Neural progenitor cell (in vitro differentiated cells): Measurements from ENCODE around the gene C1orf226.

ENCODE experiments used
- EZH2phosphoT487 ChIP-seq: fragments of 200-600 bp; sonication (generic); IDR thresholded peaks from 2 replicates; pipeline ENCODE4 v1.6.1; 2017; ENCODE audit warnings: antibody characterized with exemption
- TF ChIP-seq, protein P1 (sequence below): fragments of 200-600 bp; sonication (generic); IDR thresholded peaks from 2 replicates; pipeline ENCODE4 v1.5.1; 2017; ENCODE audit warnings: antibody characterized with exemption, mild to moderate bottlenecking

DNA sequence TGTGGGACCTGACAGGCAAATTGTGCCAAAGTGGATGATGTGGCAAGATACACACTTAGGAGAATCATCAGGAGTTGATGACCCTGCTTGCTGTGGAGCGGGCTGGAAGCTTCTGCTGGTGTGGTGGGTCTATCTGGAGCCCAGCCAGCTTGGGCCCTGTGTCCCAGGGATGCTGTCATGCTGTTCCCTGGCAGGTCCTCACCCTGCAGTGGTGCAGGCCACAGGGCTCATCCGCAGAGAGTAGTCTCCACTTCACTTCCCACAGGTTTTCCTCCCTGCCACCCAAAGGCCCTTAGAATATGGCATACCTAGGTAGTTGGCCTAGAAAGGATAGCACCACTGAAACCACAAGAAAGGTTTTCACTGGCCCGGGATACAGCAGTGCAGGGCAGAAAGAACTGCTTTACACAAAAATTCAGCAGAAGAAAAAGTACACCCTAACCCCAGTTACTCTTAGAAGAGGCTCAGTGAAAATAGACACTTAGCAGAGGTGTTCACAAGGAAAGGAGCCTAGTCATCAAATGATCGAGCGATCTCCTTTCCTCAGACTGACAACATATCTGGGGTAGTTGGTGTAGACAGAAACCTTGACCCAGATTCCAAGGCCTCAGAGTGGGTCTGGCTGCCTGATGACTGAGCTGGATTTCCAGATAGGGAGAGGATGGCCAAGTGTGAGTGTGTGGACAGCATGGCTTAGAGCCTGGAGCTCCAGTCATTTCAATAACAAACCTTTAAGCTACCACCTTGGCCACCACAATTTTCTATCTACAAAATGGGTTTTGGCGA lies 1.3 kb upstream of the C1orf226 start:
- TF ChIP-seq, protein P1, sequence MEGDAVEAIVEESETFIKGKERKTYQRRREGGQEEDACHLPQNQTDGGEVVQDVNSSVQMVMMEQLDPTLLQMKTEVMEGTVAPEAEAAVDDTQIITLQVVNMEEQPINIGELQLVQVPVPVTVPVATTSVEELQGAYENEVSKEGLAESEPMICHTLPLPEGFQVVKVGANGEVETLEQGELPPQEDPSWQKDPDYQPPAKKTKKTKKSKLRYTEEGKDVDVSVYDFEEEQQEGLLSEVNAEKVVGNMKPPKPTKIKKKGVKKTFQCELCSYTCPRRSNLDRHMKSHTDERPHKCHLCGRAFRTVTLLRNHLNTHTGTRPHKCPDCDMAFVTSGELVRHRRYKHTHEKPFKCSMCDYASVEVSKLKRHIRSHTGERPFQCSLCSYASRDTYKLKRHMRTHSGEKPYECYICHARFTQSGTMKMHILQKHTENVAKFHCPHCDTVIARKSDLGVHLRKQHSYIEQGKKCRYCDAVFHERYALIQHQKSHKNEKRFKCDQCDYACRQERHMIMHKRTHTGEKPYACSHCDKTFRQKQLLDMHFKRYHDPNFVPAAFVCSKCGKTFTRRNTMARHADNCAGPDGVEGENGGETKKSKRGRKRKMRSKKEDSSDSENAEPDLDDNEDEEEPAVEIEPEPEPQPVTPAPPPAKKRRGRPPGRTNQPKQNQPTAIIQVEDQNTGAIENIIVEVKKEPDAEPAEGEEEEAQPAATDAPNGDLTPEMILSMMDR = no peak
- TF ChIP-seq EZH2phosphoT487 = no peak
